GM23338 (cell line): ENCODE data around the gene AFF3. TPM values are rescaled to one million over a fixed set of nuclear protein-coding genes. Genes with fewer than 3 reads are reported as not detected.

Source experiments
- ATAC-seq: fragments of 200-7000 bp; cut with Tn5 transposase; 3 replicates; pipeline ENCODE4 v1.9.1; 2020
- DNase-seq: peaks from one replicate; pipeline ENCODE4 v3.0.0-alpha.2; 2015; ENCODE audit warnings: low spot score
- H2AFZ ChIP-seq: fragments of 200-600 bp; sonication (generic); 2 replicates; pipeline ENCODE4 v1.8.0; 2016; ENCODE audit warnings: antibody characterized with exemption, mild to moderate bottlenecking, moderate library complexity
- H3F3A ChIP-seq: fragments of 200-600 bp; sonication (generic); replicated peaks from 2 replicates; pipeline ENCODE4 v1.8.0; 2017; ENCODE audit warnings: antibody characterized with exemption, mixed run types, low read depth
- H3K27ac ChIP-seq: fragments of 200-600 bp; sonication (generic); 2 replicates; pipeline ENCODE4 v1.6.1; 2016; ENCODE audit warnings: low read depth
- H3K27me3 ChIP-seq: fragments of 200-600 bp; sonication (generic); 2 replicates; pipeline ENCODE4 v1.8.0; 2016; ENCODE audit warnings: mild to moderate bottlenecking, mixed run types, moderate library complexity; ENCODE audit not compliant: insufficient read depth
- H3K36me3 ChIP-seq: fragments of 200-600 bp; sonication (generic); 2 replicates; pipeline ENCODE4 v1.8.0; 2016; ENCODE audit warnings: mild to moderate bottlenecking; ENCODE audit not compliant: insufficient read depth
- H3K4me1 ChIP-seq: fragments of 200-600 bp; sonication (generic); 2 replicates; pipeline ENCODE4 v1.8.0; 2016; ENCODE audit warnings: mild to moderate bottlenecking, moderate library complexity; ENCODE audit not compliant: insufficient read depth
- H3K4me2 ChIP-seq: fragments of 200-600 bp; sonication (generic); 2 replicates; pipeline ENCODE4 v1.7.1; 2017; ENCODE audit warnings: mixed run types
- H3K4me3 ChIP-seq: fragments of 200-600 bp; sonication (generic); 2 replicates; pipeline ENCODE4 v1.6.1; 2016; ENCODE audit warnings: mixed run types
- H3K79me2 ChIP-seq: fragments of 200-600 bp; sonication (generic); replicated peaks from 2 replicates; pipeline ENCODE4 v1.8.0; 2017; ENCODE audit warnings: mild to moderate bottlenecking; ENCODE audit not compliant: insufficient read depth
- H3K9me2 ChIP-seq: fragments of 200-600 bp; sonication (generic); 2 replicates; pipeline ENCODE4 v1.8.0; 2017; ENCODE audit not compliant: insufficient read depth
- H4K20me1 ChIP-seq: fragments of 200-600 bp; sonication (generic); replicated peaks from 2 replicates; pipeline ENCODE4 v1.8.0; 2017; ENCODE audit warnings: mild to moderate bottlenecking; ENCODE audit not compliant: insufficient read depth
- H3K27ac Mint-ChIP-seq: 2 replicates; pipeline ENCODE4 v1.8.0; 2020; ENCODE audit warnings: inconsistent platforms, mild to moderate bottlenecking, moderate library complexity, mixed read lengths
- H3K27me3 Mint-ChIP-seq: 3 replicates; pipeline ENCODE4 v1.8.0; 2022; ENCODE audit warnings: low read depth, mild to moderate bottlenecking, moderate library complexity, mixed read lengths, inconsistent platforms; ENCODE audit not compliant: insufficient read depth, poor library complexity
- H3K36me3 Mint-ChIP-seq: 3 replicates; pipeline ENCODE4 v1.8.0; 2021; ENCODE audit warnings: low read depth, mild to moderate bottlenecking, inconsistent platforms, moderate library complexity, mixed read lengths
- H3K4me1 Mint-ChIP-seq: 3 replicates; pipeline ENCODE4 v1.8.0; 2020; ENCODE audit warnings: mild to moderate bottlenecking, inconsistent platforms, mixed read lengths
- H3K4me3 Mint-ChIP-seq: 3 replicates; pipeline ENCODE4 v1.8.0; 2021; ENCODE audit warnings: moderate library complexity, mild to moderate bottlenecking, inconsistent platforms, mixed read lengths
- H3K9me3 Mint-ChIP-seq: 3 replicates; pipeline ENCODE4 v1.8.0; 2020; ENCODE audit warnings: moderate library complexity, mild to moderate bottlenecking, inconsistent platforms, mixed read lengths
- EZH2 ChIP-seq: fragments of 200-600 bp; sonication (generic); IDR thresholded peaks from one replicate; pipeline ENCODE4 v1.8.0; 2017; ENCODE audit warnings: antibody characterized with exemption, mild to moderate bottlenecking, low read depth; ENCODE audit not compliant: unreplicated experiment
- JUNB ChIP-seq: IDR thresholded peaks from one replicate; pipeline ENCODE4 v1.6.1; 2016; ENCODE audit warnings: antibody characterized with exemption; ENCODE audit not compliant: unreplicated experiment
- POLR2AphosphoS5 ChIP-seq: IDR thresholded peaks from 2 replicates; pipeline ENCODE4 v1.6.1; 2016; ENCODE audit warnings: antibody characterized with exemption, low read depth
- REST ChIP-seq: IDR thresholded peaks from one replicate; pipeline ENCODE4 v1.6.1; 2018; ENCODE audit warnings: antibody characterized with exemption; ENCODE audit not compliant: unreplicated experiment
- ZNF114 ChIP-seq: fragments of 250-450 bp; sonication (Bioruptor Pico); IDR thresholded peaks from 2 replicates; pipeline ENCODE4 v1.5.0; 2020; ENCODE audit warnings: mild to moderate bottlenecking, moderate library complexity
- polyA plus RNA-seq: library from polyadenylated mRNA; unstranded; fragments of >200 nt; fragmentation: Nextera tagmentation; extraction: Ambion mirVana; gene quantifications from 2 replicates; pipeline ENCODE4 v1.2.1, GENCODE V29; 2016
- total RNA-seq: library from RNA; depleted of rRNA; stranded (reverse); fragments of >200 nt; shearing (Covaris generic); gene quantifications from 2 replicates; pipeline ENCODE4 v1.2.3, GENCODE V29; 2014
- TF ChIP-seq, protein P1 (sequence below): fragments of 250-450 bp; sonication (Bioruptor Pico); IDR thresholded peaks from 2 replicates; pipeline ENCODE4 v1.5.0; 2020; ENCODE audit warnings: mild to moderate bottlenecking, moderate library complexity
- TF ChIP-seq, protein P2 (sequence below): IDR thresholded peaks from 2 replicates; pipeline ENCODE4 v1.6.1; 2016; ENCODE audit warnings: antibody characterized with exemption

Gene AFF3
- total and polyA plus RNA-seq, 2 experiments from 2014 or later = 0.73 to 1.4 TPM

- TF ChIP-seq, protein P1, sequence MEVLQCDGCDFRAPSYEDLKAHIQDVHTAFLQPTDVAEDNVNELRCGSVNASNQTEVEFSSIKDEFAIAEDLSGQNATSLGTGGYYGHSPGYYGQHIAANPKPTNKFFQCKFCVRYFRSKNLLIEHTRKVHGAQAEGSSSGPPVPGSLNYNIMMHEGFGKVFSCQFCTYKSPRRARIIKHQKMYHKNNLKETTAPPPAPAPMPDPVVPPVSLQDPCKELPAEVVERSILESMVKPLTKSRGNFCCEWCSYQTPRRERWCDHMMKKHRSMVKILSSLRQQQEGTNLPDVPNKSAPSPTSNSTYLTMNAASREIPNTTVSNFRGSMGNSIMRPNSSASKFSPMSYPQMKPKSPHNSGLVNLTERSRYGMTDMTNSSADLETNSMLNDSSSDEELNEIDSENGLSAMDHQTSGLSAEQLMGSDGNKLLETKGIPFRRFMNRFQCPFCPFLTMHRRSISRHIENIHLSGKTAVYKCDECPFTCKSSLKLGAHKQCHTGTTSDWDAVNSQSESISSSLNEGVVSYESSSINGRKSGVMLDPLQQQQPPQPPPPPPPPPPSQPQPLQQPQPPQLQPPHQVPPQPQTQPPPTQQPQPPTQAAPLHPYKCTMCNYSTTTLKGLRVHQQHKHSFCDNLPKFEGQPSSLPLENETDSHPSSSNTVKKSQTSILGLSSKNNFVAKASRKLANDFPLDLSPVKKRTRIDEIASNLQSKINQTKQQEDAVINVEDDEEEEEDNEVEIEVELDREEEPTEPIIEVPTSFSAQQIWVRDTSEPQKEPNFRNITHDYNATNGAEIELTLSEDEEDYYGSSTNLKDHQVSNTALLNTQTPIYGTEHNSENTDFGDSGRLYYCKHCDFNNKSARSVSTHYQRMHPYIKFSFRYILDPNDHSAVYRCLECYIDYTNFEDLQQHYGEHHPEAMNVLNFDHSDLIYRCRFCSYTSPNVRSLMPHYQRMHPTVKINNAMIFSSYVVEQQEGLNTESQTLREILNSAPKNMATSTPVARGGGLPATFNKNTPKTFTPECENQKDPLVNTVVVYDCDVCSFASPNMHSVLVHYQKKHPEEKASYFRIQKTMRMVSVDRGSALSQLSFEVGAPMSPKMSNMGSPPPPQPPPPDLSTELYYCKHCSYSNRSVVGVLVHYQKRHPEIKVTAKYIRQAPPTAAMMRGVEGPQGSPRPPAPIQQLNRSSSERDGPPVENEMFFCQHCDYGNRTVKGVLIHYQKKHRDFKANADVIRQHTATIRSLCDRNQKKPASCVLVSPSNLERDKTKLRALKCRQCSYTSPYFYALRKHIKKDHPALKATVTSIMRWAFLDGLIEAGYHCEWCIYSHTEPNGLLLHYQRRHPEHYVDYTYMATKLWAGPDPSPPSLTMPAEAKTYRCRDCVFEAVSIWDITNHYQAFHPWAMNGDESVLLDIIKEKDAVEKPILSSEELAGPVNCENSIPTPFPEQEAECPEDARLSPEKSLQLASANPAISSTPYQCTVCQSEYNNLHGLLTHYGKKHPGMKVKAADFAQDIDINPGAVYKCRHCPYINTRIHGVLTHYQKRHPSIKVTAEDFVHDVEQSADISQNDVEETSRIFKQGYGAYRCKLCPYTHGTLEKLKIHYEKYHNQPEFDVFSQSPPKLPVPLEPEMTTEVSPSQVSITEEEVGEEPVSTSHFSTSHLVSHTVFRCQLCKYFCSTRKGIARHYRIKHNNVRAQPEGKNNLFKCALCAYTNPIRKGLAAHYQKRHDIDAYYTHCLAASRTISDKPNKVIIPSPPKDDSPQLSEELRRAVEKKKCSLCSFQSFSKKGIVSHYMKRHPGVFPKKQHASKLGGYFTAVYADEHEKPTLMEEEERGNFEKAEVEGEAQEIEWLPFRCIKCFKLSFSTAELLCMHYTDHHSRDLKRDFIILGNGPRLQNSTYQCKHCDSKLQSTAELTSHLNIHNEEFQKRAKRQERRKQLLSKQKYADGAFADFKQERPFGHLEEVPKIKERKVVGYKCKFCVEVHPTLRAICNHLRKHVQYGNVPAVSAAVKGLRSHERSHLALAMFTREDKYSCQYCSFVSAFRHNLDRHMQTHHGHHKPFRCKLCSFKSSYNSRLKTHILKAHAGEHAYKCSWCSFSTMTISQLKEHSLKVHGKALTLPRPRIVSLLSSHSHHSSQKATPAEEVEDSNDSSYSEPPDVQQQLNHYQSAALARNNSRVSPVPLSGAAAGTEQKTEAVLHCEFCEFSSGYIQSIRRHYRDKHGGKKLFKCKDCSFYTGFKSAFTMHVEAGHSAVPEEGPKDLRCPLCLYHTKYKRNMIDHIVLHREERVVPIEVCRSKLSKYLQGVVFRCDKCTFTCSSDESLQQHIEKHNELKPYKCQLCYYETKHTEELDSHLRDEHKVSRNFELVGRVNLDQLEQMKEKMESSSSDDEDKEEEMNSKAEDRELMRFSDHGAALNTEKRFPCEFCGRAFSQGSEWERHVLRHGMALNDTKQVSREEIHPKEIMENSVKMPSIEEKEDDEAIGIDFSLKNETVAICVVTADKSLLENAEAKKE (CRISPR knock-in tag) = no peak
- TF ChIP-seq, protein P2, sequence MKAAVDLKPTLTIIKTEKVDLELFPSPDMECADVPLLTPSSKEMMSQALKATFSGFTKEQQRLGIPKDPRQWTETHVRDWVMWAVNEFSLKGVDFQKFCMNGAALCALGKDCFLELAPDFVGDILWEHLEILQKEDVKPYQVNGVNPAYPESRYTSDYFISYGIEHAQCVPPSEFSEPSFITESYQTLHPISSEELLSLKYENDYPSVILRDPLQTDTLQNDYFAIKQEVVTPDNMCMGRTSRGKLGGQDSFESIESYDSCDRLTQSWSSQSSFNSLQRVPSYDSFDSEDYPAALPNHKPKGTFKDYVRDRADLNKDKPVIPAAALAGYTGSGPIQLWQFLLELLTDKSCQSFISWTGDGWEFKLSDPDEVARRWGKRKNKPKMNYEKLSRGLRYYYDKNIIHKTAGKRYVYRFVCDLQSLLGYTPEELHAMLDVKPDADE = no peak
- TF ChIP-seq REST (no peak), EZH2 (no peak)
Measured at GRCh38 chr2:99989905-99990304, 152.5 kb downstream of the AFF3 start (continued).

GRCh38 chr2:99988599-99988998, 153.8 kb downstream of the AFF3 start:
- no peak overlapping the region for H3K4me3 Mint-ChIP-seq
- no peak for TF ChIP-seq ZNF114 (CRISPR knock-in tag)
- no peak for TF ChIP-seq REST
- no peak for TF ChIP-seq POLR2AphosphoS5
- TF ChIP-seq, protein P2 = no peak
- TF ChIP-seq EZH2 = no peak
- no peak for TF ChIP-seq JUNB

More at GRCh38 chr2:99988599-99988998, 153.8 kb downstream of the AFF3 start:
- H3K27me3 ChIP-seq = no peaks in the 10 kb centered on the region
- no peak overlapping the region for H2AFZ ChIP-seq
- H3K4me2 ChIP-seq = no peak overlapping the region
- H3K27ac ChIP-seq = no peak overlapping the region
- H4K20me1 ChIP-seq = no peaks in the 10 kb centered on the region
- H3K9me2 ChIP-seq = no peaks in the 10 kb centered on the region
- no peak for DNase-seq
- ATAC-seq = no peak
- no peaks in the 10 kb centered on the region for H3K9me3 Mint-ChIP-seq
- no peak overlapping the region for H3K27ac Mint-ChIP-seq
- no peaks in the 10 kb centered on the region for H3K36me3 Mint-ChIP-seq
- H3K27me3 Mint-ChIP-seq = peaks cover 1% of the 10 kb centered on the region
- peaks cover 4% of the 10 kb centered on the region; the same call in 1 of the 3 replicates for H3K4me1 Mint-ChIP-seq
- no peaks in the 10 kb centered on the region for H3F3A ChIP-seq
- no peak overlapping the region for H3K4me3 ChIP-seq
- no peaks in the 10 kb centered on the region for H3K4me1 ChIP-seq
- no peaks in the 10 kb centered on the region for H3K79me2 ChIP-seq
- no peaks in the 10 kb centered on the region for H3K36me3 ChIP-seq
